Superior temporal gyrus (tissue), 1 donor: Measurements from ENCODE around the gene TAF6.

Source experiments
- DNase-seq: peaks from one replicate; pipeline ENCODE4 v3.0.0-alpha.2; 2016; ENCODE audit errors: extremely low spot score

TAF6 gene

GRCh38 chr7:100095704-100096103, 23.5 kb downstream of the TAF6 start:
- DNase-seq = no peak

DNA sequence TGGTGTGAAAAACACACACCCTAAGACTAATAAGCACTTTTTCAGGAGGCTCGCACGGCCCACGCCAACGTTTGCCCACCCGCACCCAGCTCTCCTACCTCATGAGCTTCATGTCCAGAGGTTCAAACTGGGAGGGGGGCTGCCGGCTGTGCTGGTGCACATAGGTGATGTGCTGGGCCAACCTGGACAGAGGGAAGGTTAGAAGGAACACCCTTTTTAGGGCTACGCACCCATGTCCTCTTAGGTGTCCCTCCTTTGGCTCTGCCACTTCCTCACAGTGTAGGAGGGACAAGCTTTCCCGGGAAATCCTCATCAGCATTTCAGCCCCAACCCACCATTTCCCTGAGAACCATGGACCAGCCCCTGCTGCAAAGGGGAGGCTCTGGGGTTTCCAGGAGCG, 23.9 kb downstream of the TAF6 start:
- DNase-seq = no peak

- no peak for DNase-seq
Measured at GRCh38 chr7:100093925-100094486, 25.2 kb downstream of the TAF6 start.

GRCh38 chr7:100093498-100093897, 25.7 kb downstream of the TAF6 start:
- DNase-seq = no peak

- DNase-seq = no peak
Measured at GRCh38 chr7:100093054-100093453, 26.1 kb downstream of the TAF6 start.

DNA sequence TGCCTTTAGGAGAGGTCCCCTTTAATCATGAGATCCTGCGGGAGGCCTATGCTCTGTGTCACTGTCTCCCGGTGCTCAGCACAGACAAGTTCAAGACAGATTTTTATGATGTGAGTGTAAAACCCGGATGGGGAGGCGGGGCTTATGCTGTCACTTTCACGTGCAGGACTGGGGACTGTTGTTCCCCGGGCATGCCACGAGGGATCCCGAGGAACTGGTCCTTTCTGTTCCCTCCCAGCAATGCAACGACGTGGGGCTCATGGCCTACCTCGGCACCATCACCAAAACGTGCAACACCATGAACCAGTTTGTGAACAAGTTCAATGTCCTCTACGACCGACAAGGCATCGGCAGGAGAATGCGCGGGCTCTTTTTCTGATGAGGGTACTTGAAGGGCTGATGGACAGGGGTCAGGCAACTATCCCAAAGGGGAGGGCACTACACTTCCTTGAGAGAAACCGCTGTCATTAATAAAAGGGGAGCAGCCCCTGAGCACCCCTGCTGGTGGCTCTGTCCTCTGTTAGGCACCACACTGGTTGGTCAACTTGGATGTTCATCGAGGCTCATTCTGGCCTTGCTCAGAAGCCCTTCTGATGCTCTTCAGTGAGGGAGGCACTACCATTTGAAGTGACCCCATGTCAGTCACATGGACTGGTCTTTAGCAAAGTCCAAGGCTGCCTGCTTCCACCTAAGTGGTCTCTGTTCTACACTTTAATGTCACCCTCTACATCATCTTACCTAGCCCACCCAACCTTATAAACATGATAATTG, 27.6 kb downstream of the TAF6 start:
- no peak for DNase-seq

DNA sequence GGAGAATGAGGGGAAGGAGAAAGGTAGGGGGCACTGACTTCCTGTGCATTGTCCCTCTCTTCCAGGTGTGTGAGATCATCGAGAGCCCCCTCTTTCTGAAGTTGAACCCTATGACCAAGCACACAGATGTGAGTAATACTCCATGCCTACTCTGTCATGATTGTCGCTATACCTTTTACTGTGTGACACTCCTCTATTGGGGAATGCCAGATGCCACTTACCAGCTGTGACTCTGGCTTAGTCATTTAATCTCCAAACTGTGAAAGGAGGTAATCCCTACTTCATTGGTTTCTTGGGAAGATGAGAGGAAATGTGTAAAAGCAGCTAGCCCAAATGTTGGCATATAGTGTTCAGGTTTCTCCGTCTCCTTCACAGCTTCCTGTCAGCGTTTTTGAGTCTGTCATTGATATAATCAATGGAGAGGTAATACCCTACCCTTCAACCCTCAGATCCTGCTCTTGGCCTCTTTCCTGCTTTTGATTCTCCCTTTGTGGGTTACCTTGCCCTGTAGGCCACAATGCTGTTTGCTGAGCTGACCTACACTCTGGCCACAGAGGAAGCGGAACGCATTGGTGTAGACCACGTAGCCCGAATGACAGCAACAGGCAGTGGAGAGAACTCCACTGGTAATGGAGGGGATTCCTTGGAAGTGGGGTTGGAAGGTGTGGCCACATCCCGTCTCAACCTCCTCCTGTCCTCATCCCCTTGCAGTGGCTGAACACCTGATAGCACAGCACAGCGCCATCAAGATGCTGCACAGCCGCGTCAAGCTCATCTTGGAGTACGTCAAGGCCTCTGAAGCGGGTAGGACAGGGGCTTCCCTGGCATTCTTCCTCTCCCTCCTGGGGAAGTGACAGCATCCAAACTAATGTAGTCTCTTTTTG, 28.4 kb downstream of the TAF6 start:
- no peak for DNase-seq

GRCh38 chr7:100089458-100090196, 29.5 kb downstream of the TAF6 start:
- no peak for DNase-seq

GRCh38 chr7:100088621-100089457, 30.3 kb downstream of the TAF6 start, which contains the start of gene COPS6:
Gene COPS6, plus strand, starts transcription at chr7:100088969. Its CDS starts 22 bp downstream, at chr7:100088991.
- DNase-seq = peak; percentile 81

GRCh38 chr7:100088095-100088620, 31.0 kb downstream of the TAF6 start:
- DNase-seq = no peak

DNA sequence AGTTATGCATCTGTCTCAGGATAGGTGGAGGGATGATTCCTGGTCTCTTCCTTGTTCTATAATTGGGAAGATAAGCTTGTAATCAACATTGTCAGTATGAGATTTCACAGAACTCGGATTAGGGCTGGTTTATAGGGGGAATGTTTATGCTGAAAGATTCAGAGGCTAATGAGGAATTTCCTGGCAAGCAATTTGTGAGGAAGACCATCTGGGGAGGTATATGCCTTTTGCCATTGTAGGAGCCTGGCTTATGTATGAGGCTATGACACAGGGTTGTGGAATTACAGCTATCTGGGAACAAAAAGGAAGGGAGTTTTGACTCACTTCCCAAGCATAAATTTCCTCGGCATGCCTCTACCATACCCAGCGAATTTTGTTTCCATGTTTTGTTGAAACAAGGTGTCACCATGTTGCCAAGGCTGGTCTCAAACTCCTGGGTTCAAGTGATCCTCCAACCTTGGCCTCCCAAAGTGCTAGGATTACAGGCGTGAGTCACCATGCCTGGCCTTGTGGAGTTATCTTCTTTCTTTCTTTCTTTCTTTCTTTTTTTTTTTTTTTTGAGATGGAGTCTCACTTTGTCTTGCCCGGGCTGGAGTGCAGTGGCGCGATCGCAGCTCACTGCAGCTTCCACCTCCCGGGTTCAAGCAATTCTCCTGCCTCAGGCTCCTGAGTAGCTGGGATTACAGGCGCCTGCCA, 32.0 kb downstream of the TAF6 start:
- DNase-seq = no peak

DNA sequence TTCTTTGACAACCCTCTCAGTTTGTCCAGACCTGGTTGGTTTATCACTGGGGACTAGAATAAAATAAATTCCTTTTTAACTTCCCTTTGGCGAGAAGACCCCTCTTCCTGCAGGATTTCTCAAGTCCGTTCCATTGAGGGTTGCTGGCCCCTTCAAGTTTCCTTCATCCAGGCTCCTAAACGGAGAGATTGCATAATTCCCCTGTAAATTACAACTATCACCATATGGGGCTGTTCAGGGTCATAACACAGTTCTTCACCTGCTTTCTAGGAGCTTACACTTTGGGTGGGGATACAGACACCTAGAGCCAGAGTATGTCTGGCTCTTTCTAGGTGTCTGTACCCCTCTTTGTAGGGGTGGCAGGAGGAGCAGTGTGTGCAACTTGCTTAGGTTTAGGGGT, 33.6 kb downstream of the TAF6 start:
- DNase-seq = no peak

DNA sequence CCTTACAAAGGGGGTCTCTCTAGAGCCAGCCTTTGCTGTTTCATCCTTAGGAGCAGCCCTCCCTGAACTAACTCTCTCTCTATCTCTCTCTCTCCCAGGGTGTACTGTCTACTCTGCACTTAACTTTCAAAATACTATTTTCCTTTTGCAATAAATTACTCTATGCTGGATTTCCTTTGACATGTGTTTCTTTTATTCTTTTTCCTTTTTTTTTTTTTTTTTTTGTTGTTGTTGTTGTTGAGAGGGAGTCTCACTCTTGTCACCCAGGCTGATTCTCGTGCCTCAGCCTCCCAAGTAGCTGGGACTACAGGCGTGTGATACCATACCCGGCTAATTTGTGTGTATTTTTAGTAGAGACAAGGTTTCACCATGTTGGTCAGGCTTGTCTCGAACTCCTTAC, 36.2 kb downstream of the TAF6 start:
- no peak for DNase-seq

DNA sequence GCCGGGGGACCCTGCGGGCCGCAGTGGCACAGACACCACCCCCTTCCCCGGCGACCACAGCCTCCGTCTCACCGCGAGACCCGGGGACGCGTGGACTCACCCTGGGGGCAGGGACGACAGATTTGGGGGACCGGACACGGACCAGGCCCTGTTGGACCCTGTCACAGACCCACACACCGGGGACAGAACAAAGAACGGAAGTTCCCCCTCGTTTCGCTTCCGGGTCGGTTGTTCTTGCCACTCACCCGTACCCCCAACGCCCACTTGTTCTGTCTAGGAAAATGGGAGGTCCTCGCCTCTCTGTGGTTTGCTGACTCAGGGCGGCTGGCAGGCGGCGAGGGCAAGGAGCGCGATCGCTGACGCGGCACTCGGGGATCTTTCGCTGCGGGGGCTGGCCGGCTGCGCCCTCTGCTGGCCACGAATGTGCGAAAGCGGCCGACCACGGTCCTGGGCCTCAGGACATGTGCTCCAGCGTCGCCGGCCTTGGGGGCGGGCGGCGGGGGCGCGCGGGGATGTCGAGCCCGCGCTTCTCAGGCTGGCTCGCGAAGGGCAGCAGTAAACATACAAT, 37.5 kb downstream of the TAF6 start, which contains the start of gene ZNF3:
TSS of gene ZNF3 (minus strand) at position 189 of the 568 bp plus-strand sequence. CDS start 4,366 bp downstream, outside the sequence.
- DNase-seq = peak; percentile 99

- DNase-seq = no peak
Measured at GRCh38 chr7:100080907-100081534, 38.1 kb downstream of the TAF6 start.

GRCh38 chr7:100079024-100079560, 40.1 kb downstream of the TAF6 start:
- DNase-seq = peak; percentile 91

- DNase-seq = no peak
Measured at GRCh38 chr7:100077205-100077604, 42.0 kb downstream of the TAF6 start.

DNA sequence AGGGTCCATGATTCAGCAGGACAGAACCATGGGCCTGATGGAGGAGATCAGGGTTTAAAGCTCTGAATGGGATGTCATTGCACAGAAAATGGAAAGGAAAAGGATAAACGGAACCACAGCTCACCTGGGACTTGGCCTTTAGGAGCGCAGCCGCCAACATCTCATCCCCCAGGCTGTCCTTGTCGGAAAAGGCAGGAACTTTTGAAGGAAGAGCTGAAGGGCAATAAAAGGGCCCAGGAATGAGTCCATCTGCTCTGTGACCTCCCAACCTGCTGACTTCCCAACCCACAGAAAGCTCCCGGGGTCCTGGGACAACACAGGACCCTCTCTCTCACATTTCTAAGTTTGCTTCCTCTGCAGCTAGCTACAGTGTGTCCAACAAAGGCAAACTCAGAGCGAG, 43.7 kb downstream of the TAF6 start:
- no peak for DNase-seq

DNA sequence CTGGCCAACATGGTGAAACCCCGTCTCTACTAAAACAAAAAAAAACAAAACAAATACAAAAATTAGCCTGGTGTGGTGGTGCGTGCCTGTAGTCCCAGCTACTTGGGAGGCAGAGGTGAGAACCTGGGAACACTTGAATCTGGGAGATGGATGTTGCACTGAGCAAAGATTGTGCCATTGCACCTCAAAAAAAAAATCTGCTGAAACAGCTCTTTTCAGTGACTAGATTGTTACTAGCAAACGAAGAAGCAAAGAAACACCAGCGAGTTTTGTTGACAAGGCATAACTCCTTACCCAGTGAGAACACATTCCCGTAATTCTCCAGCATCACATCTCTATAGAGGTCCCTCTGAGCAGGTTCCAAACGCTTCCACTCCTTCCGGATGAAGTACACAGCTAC, 44.3 kb downstream of the TAF6 start:
- no peak for DNase-seq
